K562 (cell line): ENCODE measurements around the gene NBEAL2.

Source experiments
- BACH1 ChIP-seq: fragments of 200-800 bp; sonication (Bioruptor generic); IDR thresholded peaks from 2 replicates; pipeline ENCODE4 v1.6.1; 2016; ENCODE audit warnings: missing genetic modification characterization, missing compliant biosample characterization
- CTCF ChIP-seq, 3 experiments: IDR thresholded peaks in 2 of 3; conservative IDR thresholded peaks in 1 of 3; 2 replicates each; pipeline ENCODE4 v1.5.1; 2011 to 2012; ENCODE audit warnings: low read length in 3 of 3, mild to moderate bottlenecking in 3 of 3, control low read depth in 2 of 3, improper control_type of control experiment in 1 of 3, inconsistent platforms in 1 of 3, low read depth in 1 of 3, mixed read lengths in 1 of 3, moderate library complexity in 1 of 3; ENCODE audit not compliant: insufficient read depth in 2 of 3
- GABPB2 ChIP-seq: fragments of 250-450 bp; sonication (Bioruptor Pico); conservative IDR thresholded peaks from 2 replicates; pipeline ENCODE4 v1.5.1; 2021; ENCODE audit warnings: mild to moderate bottlenecking
- HDAC6 ChIP-seq: IDR thresholded peaks from 2 replicates; pipeline ENCODE4 v1.6.1; 2012; ENCODE audit warnings: low read depth, mild to moderate bottlenecking, control low read depth, inconsistent platforms, low read length, moderate library complexity
- MBD1 ChIP-seq: fragments of 250-450 bp; sonication (Bioruptor Pico); IDR thresholded peaks from 2 replicates; pipeline ENCODE4 v1.8.0; 2022; ENCODE audit warnings: inconsistent platforms
- PKNOX1 ChIP-seq: fragments of 450-650 bp; IDR thresholded peaks from 2 replicates; pipeline ENCODE4 v1.6.1; 2016
- RCOR1 ChIP-seq, 2 experiments: IDR thresholded peaks; 2 replicates each; pipeline ENCODE4 v1.6.1; 2012; ENCODE audit warnings: low read depth in 2 of 2, low read length in 2 of 2, borderline replicate concordance in 1 of 2, improper control_type of control experiment in 1 of 2
- REST ChIP-seq, 2 experiments: fragments of 450-650 bp; formaldehyde crosslinking in 1 of 2; IDR thresholded peaks; 2 replicates each; pipeline versions ENCODE4 v1.4.0 to v1.6.1; 2014 to 2020; ENCODE audit warnings: mild to moderate bottlenecking in 2 of 2, borderline replicate concordance in 1 of 2, low read depth in 1 of 2
- TAF1 ChIP-seq: IDR thresholded peaks from 2 replicates; pipeline ENCODE4 v1.6.1; 2011; ENCODE audit warnings: mild to moderate bottlenecking, low read length, moderate library complexity; ENCODE audit not compliant: insufficient read depth, control insufficient read depth, severe bottlenecking; ENCODE audit errors: extremely low read depth
- TAF15 ChIP-seq: fragments of 200-400 bp; formaldehyde crosslinking; IDR thresholded peaks from 2 replicates; pipeline ENCODE4 v1.6.1; 2017; ENCODE audit warnings: mild to moderate bottlenecking, low read depth, low read length, moderate library complexity
- ZBTB33 ChIP-seq: sonication (generic); formaldehyde crosslinking; IDR thresholded peaks from 2 replicates; pipeline ENCODE4 v1.8.1; 2023; ENCODE audit warnings: mild to moderate bottlenecking, missing genetic modification reagents
- TF ChIP-seq, protein P1 (sequence below): IDR thresholded peaks from 3 replicates; pipeline ENCODE4 v1.6.1; 2011; ENCODE audit warnings: borderline replicate concordance, mild to moderate bottlenecking; ENCODE audit not compliant: insufficient read length, insufficient read depth
- TF ChIP-seq, protein P2 (sequence below): fragments of 200-400 bp; formaldehyde crosslinking; IDR thresholded peaks from 2 replicates; pipeline ENCODE4 v1.6.1; 2017; ENCODE audit warnings: mild to moderate bottlenecking, low read depth, low read length, moderate library complexity

GRCh38 chr3:46938118-46938517 lies 41.3 kb upstream of the NBEAL2 start:
- TF ChIP-seq TAF15 = no peak
- no peak for TF ChIP-seq RCOR1 (IDR thresholded peaks at IDR 0.05; ENCODE audit: borderline replicate concordance in 1 of 2, low read depth in 2 of 2, low read length in 2 of 2)
- no peak for TF ChIP-seq CTCF (IDR thresholded peaks at IDR 0.05 in 2 of 3, conservative IDR thresholded peaks at IDR 0.05 in 1 of 3; ENCODE audit: insufficient read depth in 2 of 3, low read depth in 1 of 3, low read length in 3 of 3)
- TF ChIP-seq TAF1 = no peak
- TF ChIP-seq GABPB2 (CRISPR knock-in tag) = no peak
- TF ChIP-seq HDAC6 = no peak
- TF ChIP-seq ZBTB33 = no peak
- TF ChIP-seq, protein P1, sequence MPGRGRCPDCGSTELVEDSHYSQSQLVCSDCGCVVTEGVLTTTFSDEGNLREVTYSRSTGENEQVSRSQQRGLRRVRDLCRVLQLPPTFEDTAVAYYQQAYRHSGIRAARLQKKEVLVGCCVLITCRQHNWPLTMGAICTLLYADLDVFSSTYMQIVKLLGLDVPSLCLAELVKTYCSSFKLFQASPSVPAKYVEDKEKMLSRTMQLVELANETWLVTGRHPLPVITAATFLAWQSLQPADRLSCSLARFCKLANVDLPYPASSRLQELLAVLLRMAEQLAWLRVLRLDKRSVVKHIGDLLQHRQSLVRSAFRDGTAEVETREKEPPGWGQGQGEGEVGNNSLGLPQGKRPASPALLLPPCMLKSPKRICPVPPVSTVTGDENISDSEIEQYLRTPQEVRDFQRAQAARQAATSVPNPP = no peak
- TF ChIP-seq BACH1 = no peak
- TF ChIP-seq PKNOX1 = no peak
- no peak for TF ChIP-seq MBD1 (CRISPR knock-in tag)
- no peak for TF ChIP-seq REST (IDR thresholded peaks at IDR 0.05; ENCODE audit: borderline replicate concordance)
- TF ChIP-seq REST (CRISPR knock-in tag; IDR thresholded peaks at IDR 0.05; ENCODE audit: low read depth) = no peak
- TF ChIP-seq, protein P2, sequence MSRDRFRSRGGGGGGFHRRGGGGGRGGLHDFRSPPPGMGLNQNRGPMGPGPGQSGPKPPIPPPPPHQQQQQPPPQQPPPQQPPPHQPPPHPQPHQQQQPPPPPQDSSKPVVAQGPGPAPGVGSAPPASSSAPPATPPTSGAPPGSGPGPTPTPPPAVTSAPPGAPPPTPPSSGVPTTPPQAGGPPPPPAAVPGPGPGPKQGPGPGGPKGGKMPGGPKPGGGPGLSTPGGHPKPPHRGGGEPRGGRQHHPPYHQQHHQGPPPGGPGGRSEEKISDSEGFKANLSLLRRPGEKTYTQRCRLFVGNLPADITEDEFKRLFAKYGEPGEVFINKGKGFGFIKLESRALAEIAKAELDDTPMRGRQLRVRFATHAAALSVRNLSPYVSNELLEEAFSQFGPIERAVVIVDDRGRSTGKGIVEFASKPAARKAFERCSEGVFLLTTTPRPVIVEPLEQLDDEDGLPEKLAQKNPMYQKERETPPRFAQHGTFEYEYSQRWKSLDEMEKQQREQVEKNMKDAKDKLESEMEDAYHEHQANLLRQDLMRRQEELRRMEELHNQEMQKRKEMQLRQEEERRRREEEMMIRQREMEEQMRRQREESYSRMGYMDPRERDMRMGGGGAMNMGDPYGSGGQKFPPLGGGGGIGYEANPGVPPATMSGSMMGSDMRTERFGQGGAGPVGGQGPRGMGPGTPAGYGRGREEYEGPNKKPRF = no peak
